GM12878 (cell line): ENCODE data around the gene DMRTC2. TPM values are rescaled to one million over a fixed set of nuclear protein-coding genes. Genes with fewer than 3 reads are reported as not detected.

Experiments used
- ATAC-seq: fragments of 200-7000 bp; cut with Tn5 transposase; 3 replicates; pipeline ENCODE4 v1.9.1; 2020; ENCODE audit warnings: mild to moderate bottlenecking, moderate library complexity
- BruUV-seq: library from RNA; stranded (reverse); fragments of 400-500 nt; replicated peaks from 2 replicates; lab custom pipeline; 2021; lab: Mats Ljungman, UMichigan
- CTCF ChIA-PET: fragments of 300-600 bp; sonication (Branson Sonifier 250); formaldehyde crosslinking; extraction: SDS; loops from one replicate; lab custom pipeline; 2021; ENCODE audit warnings: inconsistent platforms; lab: Yijun Ruan, JAX
- POLR2A ChIA-PET: fragments of 350-600 bp; formaldehyde crosslinking; extraction: SDS; loops from one replicate; lab custom pipeline; 2021; ENCODE audit warnings: inconsistent platforms; lab: Charles Lee
- RAD21 ChIA-PET: fragments of 300-600 bp; sonication (Branson Sonifier 250); formaldehyde crosslinking; loops from one replicate; lab custom pipeline; 2023; ENCODE audit warnings: antibody characterized with exemption; ENCODE audit not compliant: unreplicated experiment; lab: Charles Lee
- SMC1A ChIA-PET: fragments of 300-600 bp; sonication (Branson Sonifier 250); formaldehyde crosslinking; loops from one replicate; lab custom pipeline; 2023; ENCODE audit not compliant: unreplicated experiment, uncharacterized antibody; lab: Charles Lee
- DNase-seq: peaks from one replicate; pipeline ENCODE4 v3.0.0-alpha.2; 2011; ENCODE audit warnings: low read depth, low spot score
- FAIRE-seq: peaks from 3 replicates; lab custom pipeline; 2011; peaks lifted over from hg19 to GRCh38; lab: Jason Lieb, UNC
- H2AFZ ChIP-seq: 2 replicates; pipeline ENCODE4 v1.6.0; 2011; ENCODE audit warnings: low read depth, low read length, control low read depth; ENCODE audit not compliant: control insufficient read depth
- H3K27ac ChIP-seq: 2 replicates; pipeline ENCODE4 v1.5.1; 2011; ENCODE audit warnings: control low read depth; ENCODE audit not compliant: control insufficient read depth, insufficient read depth
- H3K27me3 ChIP-seq, 2 experiments: replicated peaks in 1 of 2; 2 replicates each; pipeline versions ENCODE4 v1.6.0 to v1.6.1; 2011; ENCODE audit warnings: low read length in 1 of 2; ENCODE audit not compliant: control insufficient read depth in 2 of 2, insufficient read depth in 2 of 2
- H3K36me3 ChIP-seq, 2 experiments: 2 replicates each; pipeline ENCODE4 v1.5.1; 2011; ENCODE audit warnings: low read length in 1 of 2; ENCODE audit not compliant: control insufficient read depth in 2 of 2, insufficient read depth in 2 of 2
- H3K4me1 ChIP-seq: 2 replicates; pipeline ENCODE4 v1.6.1; 2011; ENCODE audit warnings: mild to moderate bottlenecking, low read length, moderate library complexity, mixed read lengths; ENCODE audit not compliant: control insufficient read depth, insufficient read depth
- H3K4me2 ChIP-seq: 2 replicates; pipeline ENCODE4 v1.6.0; 2011; ENCODE audit warnings: control low read depth; ENCODE audit not compliant: control insufficient read depth, insufficient read depth
- H3K4me3 ChIP-seq: fragments of 200-600 bp; sonication (generic); 2 replicates; pipeline ENCODE4 v1.5.1; 2016
- H3K79me2 ChIP-seq: 2 replicates; pipeline ENCODE4 v1.6.0; 2011; ENCODE audit warnings: low read length; ENCODE audit not compliant: control insufficient read depth, insufficient read depth
- H3K9ac ChIP-seq: 2 replicates; pipeline ENCODE4 v1.8.0; 2011; ENCODE audit warnings: low read length, control low read depth, mixed read lengths; ENCODE audit not compliant: control insufficient read depth, insufficient read depth
- H3K9me3 ChIP-seq: replicated peaks from 3 replicates; pipeline ENCODE4 v1.5.1; 2011; ENCODE audit warnings: mild to moderate bottlenecking, low read length; ENCODE audit not compliant: control insufficient read depth, insufficient read depth
- H4K20me1 ChIP-seq: 2 replicates; pipeline ENCODE4 v1.6.0; 2011; ENCODE audit not compliant: control insufficient read depth, insufficient read depth
- CEBPB ChIP-seq, 2 experiments: fragments of 150-350 bp in 1 of 2; IDR thresholded peaks; 2 replicates each; pipeline ENCODE4 v1.6.1; 2012 to 2014; ENCODE audit warnings: low read depth in 2 of 2, low read length in 2 of 2, borderline replicate concordance in 1 of 2, inconsistent platforms in 1 of 2
- HDAC6 ChIP-seq: fragments of 200-600 bp; sonication (generic); IDR thresholded peaks from one replicate; pipeline ENCODE4 v1.8.0; 2017; ENCODE audit warnings: antibody characterized with exemption; ENCODE audit not compliant: unreplicated experiment
- SRF ChIP-seq, 2 experiments: IDR thresholded peaks; 2 replicates each; pipeline ENCODE4 v1.6.1; 2011; ENCODE audit warnings: low read depth in 2 of 2, low read length in 2 of 2, mild to moderate bottlenecking in 1 of 2, moderate library complexity in 1 of 2
- SUPT20H ChIP-seq: IDR thresholded peaks from 2 replicates; pipeline ENCODE4 v1.6.1; 2011; ENCODE audit warnings: low read depth, mild to moderate bottlenecking, low read length, moderate library complexity, borderline replicate concordance; ENCODE audit not compliant: control insufficient read depth
- SUZ12 ChIP-seq: fragments of 200-600 bp; sonication (generic); IDR thresholded peaks from one replicate; pipeline ENCODE4 v1.6.1; 2018; ENCODE audit warnings: antibody characterized with exemption, mild to moderate bottlenecking; ENCODE audit not compliant: unreplicated experiment
- WRNIP1 ChIP-seq: IDR thresholded peaks from 2 replicates; pipeline ENCODE4 v1.6.1; 2011; ENCODE audit warnings: low read depth, low read length, improper control_type of control experiment, borderline replicate concordance
- WGBS: methylation state at CpG from one replicate; pipeline ENCODE4 v1.1.6; 2016; ENCODE audit warnings: low lambda C conversion rate; ENCODE audit not compliant: insufficient replicate concordance, insufficient coverage; ENCODE audit errors: missing lambda C conversion rate; 5-methylcytosine and 5-hydroxymethylcytosine counted together
- in situ Hi-C: fragments of 300-500 bp; cut with MboI; formaldehyde crosslinking; loops from 9 replicates; pipeline ENCODE4 v1.14.3; 2018; ENCODE audit warnings: mixed read lengths
- intact Hi-C: fragments of 100-400 bp; cut with micrococcal nuclease; formaldehyde crosslinking; loops from one replicate; pipeline ENCODE4 v1.14.2; 2022; ENCODE audit not compliant: unreplicated experiment
- polyA plus RNA-seq, 11 experiments: library from polyadenylated mRNA; depleted of rRNA in 4 of 11; unstranded in 6 of 11; stranded (reverse) in 5 of 11; fragments of >200 nt; fragmentation: Nextera tagmentation in 4 of 11; fragmentation: Illumina TruSeq in 1 of 11; extraction: Ambion mirVana in 4 of 11; extraction: Trizol in 1 of 11; gene quantifications; 1 replicate in 1 of 11; 2 replicates in 10 of 11; pipeline versions ENCODE4 v1.2.1 to v1.2.3, GENCODE V29; 2011 to 2016; ENCODE audit warnings: inconsistent platforms in 2 of 11, missing spikeins in 2 of 11, low read depth in 1 of 11
- total RNA-seq, 4 experiments: library from RNA; depleted of rRNA in 3 of 4; stranded (reverse); fragments of >200 nt in 3 of 4; fragmentation: Illumina TruSeq in 1 of 4; extraction: Trizol in 1 of 4; gene quantifications; 2 replicates each; pipeline versions ENCODE4 v1.2.1 to v1.2.3, GENCODE V29; 2013 to 2021
- TF ChIP-seq, protein P1 (sequence below): fragments of 450-650 bp; IDR thresholded peaks from 2 replicates; pipeline ENCODE4 v1.6.1; 2014; ENCODE audit warnings: mild to moderate bottlenecking

DMRTC2 gene
- total and polyA plus RNA-seq, 10 of the 15 experiments (the other 5 are each of a cell fraction or from before 2014, with no cell fraction given), result not detected

DNA sequence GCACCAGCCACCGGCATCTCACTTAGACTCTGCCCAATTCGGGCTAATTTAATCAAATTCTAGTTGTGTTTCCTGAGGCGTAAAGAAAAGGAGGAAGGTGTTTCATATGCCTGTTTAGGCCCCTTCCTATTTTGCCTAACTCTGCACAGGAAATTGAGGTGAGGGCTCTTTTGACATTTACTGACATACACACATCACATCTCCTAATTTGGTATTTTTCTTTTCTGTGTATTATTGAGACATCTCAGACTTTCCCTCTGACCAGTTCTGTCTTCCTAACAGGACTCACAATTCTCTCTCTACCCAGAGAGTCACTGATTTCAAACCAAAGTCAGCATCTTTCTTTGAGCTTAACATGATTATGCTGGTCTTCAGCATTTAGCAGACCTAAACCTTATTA is 40.5 kb upstream of the DMRTC2 start:
- Histone ChIP-seq H3K4me3 (no peak overlapping the region), H3K9ac (no peak overlapping the region), H3K36me3 (no peaks in the 10 kb centered on the region), H3K4me1 (no peaks in the 10 kb centered on the region; the same call in 1 of the 2 replicates), H4K20me1 (no peaks in the 10 kb centered on the region; the same call in 1 of the 2 replicates), H3K79me2 (no peaks in the 10 kb centered on the region), H3K4me2 (no peak overlapping the region), H2AFZ (no peak overlapping the region), H3K27ac (no peak overlapping the region), H3K27me3 (no peaks in the 10 kb centered on the region; a peak in 1 of 4 replicates), H3K9me3 (no peaks in the 10 kb centered on the region)
- 23% methylated on average over 3 of the region's 3 CpGs for WGBS
- BruUV-seq, result no TSS peak
- no peak for ATAC-seq
- CTCF ChIA-PET, result interaction anchor here (0.6 to 1.9 kb wide), 4 partner anchors 9 to 31 kb away, joined by 3 to 7 read pairs (median 4); no protein-coding TSS in a partner anchor
- FAIRE-seq, result no peak
- TF ChIP-seq HDAC6 (no peak), SRF (IDR thresholded peaks at IDR 0.05; ENCODE audit: low read depth in 2 of 2, low read length in 2 of 2) (0 out of 4 replicates have a peak, but pooled peaks of 1 of the 2 experiments have one; percentile 45), WRNIP1 (no peak), SUZ12 (no peak)
- TF ChIP-seq, protein P1, sequence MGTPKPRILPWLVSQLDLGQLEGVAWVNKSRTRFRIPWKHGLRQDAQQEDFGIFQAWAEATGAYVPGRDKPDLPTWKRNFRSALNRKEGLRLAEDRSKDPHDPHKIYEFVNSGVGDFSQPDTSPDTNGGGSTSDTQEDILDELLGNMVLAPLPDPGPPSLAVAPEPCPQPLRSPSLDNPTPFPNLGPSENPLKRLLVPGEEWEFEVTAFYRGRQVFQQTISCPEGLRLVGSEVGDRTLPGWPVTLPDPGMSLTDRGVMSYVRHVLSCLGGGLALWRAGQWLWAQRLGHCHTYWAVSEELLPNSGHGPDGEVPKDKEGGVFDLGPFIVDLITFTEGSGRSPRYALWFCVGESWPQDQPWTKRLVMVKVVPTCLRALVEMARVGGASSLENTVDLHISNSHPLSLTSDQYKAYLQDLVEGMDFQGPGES, result no peak
- SMC1A ChIA-PET, result interaction anchor here (0.6 to 0.7 kb wide), 2 partner anchors 16 to 103 kb away, joined by 3 to 4 read pairs; no protein-coding TSS in a partner anchor
- intact Hi-C loops, result no loop called here
- RAD21 ChIA-PET, result no interaction called here
- in situ Hi-C loops, result no loop called here
- POLR2A ChIA-PET, result no interaction called here
- DNase-seq, result no peak

DNA sequence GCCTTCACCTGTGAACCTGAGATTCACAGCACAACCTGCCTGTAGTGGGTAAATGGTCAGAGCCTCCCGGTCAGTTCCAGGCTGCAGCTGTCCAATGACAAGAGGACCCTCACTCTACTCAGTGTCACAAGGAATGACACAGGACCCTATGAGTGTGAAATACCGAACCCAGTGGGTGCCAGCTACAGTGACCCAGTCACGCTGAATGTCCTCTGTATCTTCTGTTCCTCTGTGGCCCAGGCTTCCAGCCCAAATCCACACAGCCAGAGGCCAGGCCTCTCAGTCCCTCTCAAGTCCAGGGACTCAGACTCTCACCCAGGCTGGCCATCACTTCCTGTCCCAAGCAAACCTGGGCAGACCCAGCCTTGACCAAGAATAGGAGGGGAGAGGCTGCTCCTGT is 37.7 kb upstream of the DMRTC2 start:
- H3K9me3 ChIP-seq, result no peaks in the 10 kb centered on the region
- TF ChIP-seq CEBPB (IDR thresholded peaks at IDR 0.05; ENCODE audit: borderline replicate concordance in 1 of 2, low read depth in 2 of 2, low read length in 2 of 2) (no peak), SUPT20H (no peak)
- TF ChIP-seq, all 136 proteins: peak for 0
- Histone ChIP-seq H3K27me3 (no peaks in the 10 kb centered on the region; a peak in 1 of 4 replicates), H3K9ac (no peak overlapping the region), H3K4me1 (peaks cover 5% of the 10 kb centered on the region), H3K27ac (no peak overlapping the region), H2AFZ (no peak overlapping the region), H3K36me3 (no peaks in the 10 kb centered on the region), H3K4me2 (no peak overlapping the region), H4K20me1 (no peaks in the 10 kb centered on the region; the same call in 1 of the 2 replicates), H3K79me2 (no peaks in the 10 kb centered on the region), H3K4me3 (no peak overlapping the region)
- 17% methylated on average over 3 of the region's 3 CpGs for WGBS
- DNase-seq (no peak), FAIRE-seq (no peak), ATAC-seq (no peak)
- no TSS peak for BruUV-seq
- RAD21 ChIA-PET, result no interaction called here
- POLR2A ChIA-PET, result no interaction called here
- SMC1A ChIA-PET, result no interaction called here
- CTCF ChIA-PET, result interaction anchor here (1.3 to 1.5 kb wide), 2 partner anchors 11 to 14 kb away, joined by 3 to 5 read pairs; no protein-coding TSS in a partner anchor
- in situ Hi-C loops, result no loop called here
- intact Hi-C loops, result no loop called here
